Inflammatory macrophage (primary cell): ENCODE results near the gene RABGGTB.
"Not testable (repeated sequence)": the region's sequence is repeated elsewhere in the genome, so short reads cannot be mapped to it uniquely, and the experiment has no call there.

Experiments used
- DNase-seq, 2 donors: peaks; one replicate each; pipeline ENCODE4 v3.0.0-alpha.2; 2020 to 2022

RABGGTB gene

GRCh38 chr1:75796376-75797272 lies 10.6 kb downstream of the RABGGTB start, which contains the start of gene MSH4:
TSS of gene MSH4 (plus strand) at chr1:75796882. CDS start at chr1:75796986, 104 bp downstream.
- no peak for DNase-seq

GRCh38 chr1:75797273-75797588 lies 11.2 kb downstream of the RABGGTB start:
- DNase-seq: no peak

GRCh38 chr1:75797606-75798216 lies 11.7 kb downstream of the RABGGTB start:
- no peak for DNase-seq

GRCh38 chr1:75801480-75801879 lies 15.4 kb downstream of the RABGGTB start:
- DNase-seq: not testable (repeated sequence)

- DNase-seq: no peak
Measured at GRCh38 chr1:75808921-75809320, 22.9 kb downstream of the RABGGTB start.

- DNase-seq: not testable (repeated sequence)
Measured at GRCh38 chr1:75810113-75810512, 24.1 kb downstream of the RABGGTB start.

GRCh38 chr1:75811211-75811981 lies 25.3 kb downstream of the RABGGTB start:
- DNase-seq: no peak

- DNase-seq: no peak
Measured at GRCh38 chr1:75812065-75812464, 26.0 kb downstream of the RABGGTB start.

- not testable (repeated sequence) for DNase-seq
Measured at GRCh38 chr1:75823596-75823995, 37.5 kb downstream of the RABGGTB start.

GRCh38 chr1:75836528-75837100 lies 50.6 kb downstream of the RABGGTB start:
- DNase-seq: peak in 1 of 2 donors; percentile 16

- peak; percentile 25 to 37 for DNase-seq
Measured at GRCh38 chr1:75838079-75838478, 52.0 kb downstream of the RABGGTB start.

GRCh38 chr1:75841421-75841820 lies 55.4 kb downstream of the RABGGTB start:
- DNase-seq: no peak
